H1 (cell line): ENCODE data around the gene RORB. TPM values are rescaled to one million over a fixed set of nuclear protein-coding genes. Genes with fewer than 3 reads are reported as not detected.

Experiments used
- CTCF ChIA-PET: fragments of 300-600 bp; sonication (Branson Sonifier 250); formaldehyde crosslinking; loops from one replicate; lab custom pipeline; 2021; ENCODE audit not compliant: partially characterized antibody; lab: Charles Lee
- POLR2A ChIA-PET: fragments of 300-600 bp; sonication (Branson Sonifier 250); formaldehyde crosslinking; loops from one replicate; lab custom pipeline; 2021; ENCODE audit warnings: inconsistent platforms; ENCODE audit not compliant: partially characterized antibody; lab: Charles Lee
- DNase-seq, 2 experiments: peaks; one replicate each; pipeline versions ENCODE4 v3.0.0 to v3.0.0-alpha.2; 2010 to 2022; ENCODE audit warnings: low spot score in 2 of 2, low read depth in 1 of 2, mixed read lengths in 1 of 2
- FAIRE-seq: peaks from 2 replicates; lab custom pipeline; 2011; peaks lifted over from hg19 to GRCh38; lab: Jason Lieb, UNC
- H2AFZ ChIP-seq: 2 replicates; pipeline ENCODE4 v1.8.1; 2012; ENCODE audit warnings: low read length, inconsistent platforms
- H2AK5ac ChIP-seq: 2 replicates; pipeline ENCODE4 v1.6.1; 2013; ENCODE audit warnings: low read depth, low read length
- H2BK120ac ChIP-seq: replicated peaks from 2 replicates; pipeline ENCODE3; 2013; ENCODE audit warnings: low read depth, low read length, inconsistent platforms
- H2BK12ac ChIP-seq: 2 replicates; pipeline ENCODE4 v1.6.1; 2013; ENCODE audit warnings: low read depth, low read length
- H2BK15ac ChIP-seq: 2 replicates; pipeline ENCODE4 v1.6.1; 2013; ENCODE audit warnings: low read length
- H2BK20ac ChIP-seq: 2 replicates; pipeline ENCODE4 v1.6.1; 2013; ENCODE audit warnings: low read length
- H2BK5ac ChIP-seq: 2 replicates; pipeline ENCODE4 v1.6.1; 2013; ENCODE audit warnings: low read depth, low read length
- H3K14ac ChIP-seq: 2 replicates; pipeline ENCODE4 v1.6.1; 2013; ENCODE audit warnings: inconsistent platforms; ENCODE audit not compliant: insufficient read length
- H3K18ac ChIP-seq: 2 replicates; pipeline ENCODE4 v1.6.1; 2013; ENCODE audit warnings: low read length; ENCODE audit errors: extremely low read depth
- H3K23ac ChIP-seq: 2 replicates; pipeline ENCODE4 v1.6.1; 2013; ENCODE audit warnings: inconsistent platforms; ENCODE audit not compliant: insufficient read length
- H3K23me2 ChIP-seq: 2 replicates; pipeline ENCODE4 v1.6.1; 2013; ENCODE audit warnings: low read depth, low read length
- H3K27ac ChIP-seq: 2 replicates; pipeline ENCODE4 v1.6.1; 2011; ENCODE audit warnings: low read depth, low read length, inconsistent platforms
- H3K27me3 ChIP-seq, 4 experiments: replicated peaks in 1 of 4; 1 replicate in 1 of 4; 2 replicates in 3 of 4; pipeline versions ENCODE4 v1.6.1 to v1.8.1; 2011 to 2013; ENCODE audit warnings: low read length in 3 of 4, mild to moderate bottlenecking in 3 of 4, inconsistent platforms in 2 of 4, mixed read lengths in 2 of 4, moderate library complexity in 1 of 4; ENCODE audit not compliant: control insufficient read depth in 3 of 4, insufficient read depth in 3 of 4; ENCODE audit errors: extremely low read depth in 1 of 4
- H3K36me3 ChIP-seq, 4 experiments: 2 replicates each; pipeline versions ENCODE4 v1.6.1 to v1.8.1; 2011 to 2013; ENCODE audit warnings: mild to moderate bottlenecking in 4 of 4, low read length in 3 of 4, moderate library complexity in 2 of 4, control low read depth in 1 of 4, inconsistent platforms in 1 of 4; ENCODE audit not compliant: insufficient read depth in 4 of 4, control insufficient read depth in 2 of 4
- H3K4ac ChIP-seq: replicated peaks from 2 replicates; pipeline ENCODE3; 2013; ENCODE audit warnings: low read length, low read depth, mixed read lengths, inconsistent platforms; ENCODE audit not compliant: insufficient read length
- H3K4me1 ChIP-seq, 4 experiments: replicated peaks in 1 of 4; 1 replicate in 1 of 4; 2 replicates in 3 of 4; pipeline versions ENCODE4 v1.6.1 to v1.8.1; 2011 to 2013; ENCODE audit warnings: low read length in 3 of 4, inconsistent platforms in 2 of 4, mixed read lengths in 1 of 4; ENCODE audit not compliant: insufficient read depth in 4 of 4, control insufficient read depth in 3 of 4
- H3K4me2 ChIP-seq, 2 experiments: 2 replicates each; pipeline versions ENCODE4 v1.6.1 to v1.8.1; 2011 to 2013; ENCODE audit warnings: low read depth in 2 of 2, low read length in 2 of 2, control low read depth in 1 of 2, inconsistent platforms in 1 of 2, mild to moderate bottlenecking in 1 of 2; ENCODE audit not compliant: insufficient read depth in 1 of 2
- H3K4me3 ChIP-seq, 4 experiments: fragments of 200-600, 300-600 bp in 1 of 4; sonication (generic), shearing (Covaris generic), sonication (Bioruptor Twin) in 1 of 4; 2 replicates each; pipeline versions ENCODE4 v1.5.1 to v1.8.1; 2011 to 2016; ENCODE audit warnings: low read length in 4 of 4, low read depth in 3 of 4, control low read depth in 2 of 4, inconsistent platforms in 2 of 4, mild to moderate bottlenecking in 2 of 4, mixed read lengths in 1 of 4, moderate library complexity in 1 of 4; ENCODE audit not compliant: insufficient read depth in 2 of 4; ENCODE audit errors: extremely low read depth in 1 of 4
- H3K56ac ChIP-seq: replicated peaks from 2 replicates; pipeline ENCODE3; 2013; ENCODE audit warnings: low read depth, mild to moderate bottlenecking, mixed read lengths, low read length, inconsistent platforms; ENCODE audit not compliant: insufficient read length
- H3K79me1 ChIP-seq: 2 replicates; pipeline ENCODE4 v1.6.1; 2013; ENCODE audit warnings: low read depth, low read length, control low read depth
- H3K79me2 ChIP-seq, 2 experiments: 2 replicates each; pipeline versions ENCODE4 v1.6.1 to v1.8.1; 2012 to 2013; ENCODE audit warnings: low read length in 2 of 2, mild to moderate bottlenecking in 2 of 2, inconsistent platforms in 1 of 2; ENCODE audit not compliant: insufficient read depth in 2 of 2, control insufficient read depth in 1 of 2
- H3K9ac ChIP-seq, 4 experiments: replicated peaks in 1 of 4; 1 replicate in 1 of 4; 2 replicates in 3 of 4; pipeline versions ENCODE4 v1.6.1 to v1.8.1; 2011 to 2013; ENCODE audit warnings: low read depth in 3 of 4, low read length in 3 of 4, control low read depth in 2 of 4, mild to moderate bottlenecking in 2 of 4, moderate library complexity in 2 of 4, inconsistent platforms in 1 of 4; ENCODE audit errors: extremely low read depth in 1 of 4
- H3K9me3 ChIP-seq, 2 experiments: 2 replicates each; pipeline versions ENCODE4 v1.6.1 to v1.8.1; 2012 to 2013; ENCODE audit warnings: mild to moderate bottlenecking in 2 of 2, moderate library complexity in 2 of 2, control low read depth in 1 of 2, inconsistent platforms in 1 of 2, low read depth in 1 of 2, low read length in 1 of 2, mixed read lengths in 1 of 2; ENCODE audit not compliant: insufficient read depth in 2 of 2
- H4K20me1 ChIP-seq, 2 experiments: replicated peaks in 1 of 2; 2 replicates each; pipeline versions ENCODE3 to v1.8.1; 2011 to 2013; ENCODE audit warnings: inconsistent platforms in 2 of 2, low read length in 2 of 2, mild to moderate bottlenecking in 1 of 2; ENCODE audit not compliant: insufficient read depth in 2 of 2, control insufficient read depth in 1 of 2
- H4K5ac ChIP-seq: 2 replicates; pipeline ENCODE4 v1.6.1; 2013; ENCODE audit warnings: low read length, low read depth, mixed read lengths, inconsistent platforms; ENCODE audit not compliant: insufficient read length
- H4K8ac ChIP-seq: 2 replicates; pipeline ENCODE4 v1.8.0; 2013; ENCODE audit warnings: mild to moderate bottlenecking, moderate library complexity, low read length, inconsistent platforms; ENCODE audit not compliant: insufficient read depth; ENCODE audit errors: extremely low read depth
- H4K91ac ChIP-seq: replicated peaks from 2 replicates; pipeline ENCODE3; 2013; ENCODE audit warnings: low read length, mixed read lengths, inconsistent platforms; ENCODE audit not compliant: insufficient read length
- BRCA1 ChIP-seq: IDR thresholded peaks from 2 replicates; pipeline ENCODE4 v1.6.1; 2012; ENCODE audit warnings: low read depth, low read length, improper control_type of control experiment
- CEBPB ChIP-seq: IDR thresholded peaks from 2 replicates; pipeline ENCODE4 v1.6.1; 2012; ENCODE audit warnings: low read depth, low read length
- CHD2 ChIP-seq: IDR thresholded peaks from 2 replicates; pipeline ENCODE4 v1.6.1; 2012; ENCODE audit warnings: low read length, improper control_type of control experiment
- CTBP2 ChIP-seq: IDR thresholded peaks from 2 replicates; pipeline ENCODE4 v1.7.0; 2011; ENCODE audit warnings: borderline replicate concordance, mild to moderate bottlenecking, moderate library complexity, mixed read lengths, low read length; ENCODE audit not compliant: insufficient read depth, insufficient read length
- EZH2 ChIP-seq: fragments of 200-600 bp; sonication (generic); IDR thresholded peaks from 2 replicates; pipeline ENCODE4 v1.7.1; 2012; ENCODE audit warnings: low read depth, mild to moderate bottlenecking, moderate library complexity, low read length, inconsistent platforms; ENCODE audit not compliant: severe bottlenecking
- GABPA ChIP-seq: IDR thresholded peaks from 2 replicates; pipeline ENCODE4 v1.6.1; 2011; ENCODE audit warnings: mild to moderate bottlenecking, low read length, moderate library complexity, borderline replicate concordance; ENCODE audit not compliant: insufficient read depth
- GTF2F1 ChIP-seq: IDR thresholded peaks from 2 replicates; pipeline ENCODE4 v1.6.1; 2012; ENCODE audit warnings: low read depth, low read length, improper control_type of control experiment, borderline replicate concordance
- PHF8 ChIP-seq: fragments of 200-600 bp; sonication (generic); conservative IDR thresholded peaks from 2 replicates; pipeline ENCODE4 v1.7.1; 2012; ENCODE audit warnings: low read depth, mild to moderate bottlenecking, inconsistent platforms, low read length, moderate library complexity
- RNF2 ChIP-seq: fragments of 200-900, 300-1000 bp; sonication (generic); IDR thresholded peaks from 2 replicates; pipeline ENCODE4 v1.7.1; 2016; ENCODE audit warnings: borderline replicate concordance, low read depth, mild to moderate bottlenecking, antibody characterized with exemption, low read length; ENCODE audit not compliant: poor library complexity, severe bottlenecking; ENCODE audit errors: missing control alignments
- SP2 ChIP-seq: IDR thresholded peaks from 2 replicates; pipeline ENCODE4 v1.6.1; 2012; ENCODE audit warnings: mild to moderate bottlenecking, low read length, inconsistent platforms
- TAF7 ChIP-seq: optimal IDR thresholded peaks from 2 replicates; pipeline ENCODE3; 2011; ENCODE audit warnings: low read depth, mild to moderate bottlenecking, inconsistent platforms, low read length, moderate library complexity, borderline replicate concordance
- WGBS, 2 experiments: shearing (Covaris generic) in 1 of 2; methylation state at CpG; one replicate each; pipeline versions ENCODE4 v1.1.6 to v1.1.7; 2013 to 2015; ENCODE audit warnings: low lambda C conversion rate in 2 of 2, mixed read lengths in 2 of 2, inconsistent platforms in 1 of 2, low coverage in 1 of 2, missing lambda C conversion rate in 1 of 2; ENCODE audit not compliant: insufficient replicate concordance in 2 of 2, insufficient coverage in 1 of 2, insufficient read length in 1 of 2; ENCODE audit errors: extremely low coverage in 1 of 2, missing lambda C conversion rate in 1 of 2; 5-methylcytosine and 5-hydroxymethylcytosine counted together
- polyA plus RNA-seq, 7 experiments: library from polyadenylated mRNA; depleted of rRNA in 3 of 7; stranded (reverse) in 5 of 7; unstranded in 2 of 7; fragments of >200 nt in 5 of 7; fragments of 200-250 nt in 2 of 7; gene quantifications; 1 replicate in 5 of 7; 2 replicates in 1 of 7; 4 replicates in 1 of 7; pipeline versions ENCODE4 v1.2.1 to v1.2.3, GENCODE V29; 2011 to 2013; ENCODE audit warnings: missing spikeins in 2 of 7, mixed read lengths in 2 of 7
- total RNA-seq: library from RNA; stranded (reverse); fragmentation: NEBNext Ultra II Directional; extraction: Animal tissue kit (Norgen Biotek cat#: 25700); gene quantifications from 2 replicates; pipeline ENCODE4 v1.2.1, GENCODE V29; 2021
- TF ChIP-seq, protein P1 (sequence below): IDR thresholded peaks from 2 replicates; pipeline ENCODE4 v1.6.1; 2012; ENCODE audit warnings: inconsistent platforms
- TF ChIP-seq, protein P2 (sequence below): IDR thresholded peaks from 2 replicates; pipeline ENCODE4 v1.6.1; 2012; ENCODE audit warnings: inconsistent platforms

RORB gene
- total and polyA plus RNA-seq, 2 of the 8 experiments (the other 6 are each of a cell fraction or from before 2014, with no cell fraction given): 2.3 to 7.1 TPM

DNA sequence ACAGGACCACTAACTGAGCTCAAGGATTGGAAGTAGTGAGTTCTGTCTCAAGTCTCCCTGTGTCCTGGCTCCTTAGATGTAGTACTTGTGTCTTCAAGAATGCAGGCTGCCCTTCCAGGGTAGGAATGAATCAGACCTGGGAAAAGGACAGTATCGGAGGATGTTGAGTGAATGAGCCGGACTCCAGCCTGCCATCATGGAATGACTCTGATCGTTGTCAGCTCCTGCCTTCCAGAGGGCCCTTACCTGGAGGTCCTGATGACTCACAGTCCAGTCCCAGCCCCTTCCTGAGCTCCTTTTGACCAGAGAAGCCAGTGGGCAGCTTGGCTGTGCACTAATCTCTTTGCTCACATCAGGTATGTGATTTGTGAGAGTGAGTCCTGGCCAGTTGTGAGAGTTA, 229.4 kb downstream of the RORB start:
- H3K36me3 ChIP-seq: no peaks in the 10 kb centered on the region
- H3K9me3 ChIP-seq: no peaks in the 10 kb centered on the region
- no peak overlapping the region for H3K18ac ChIP-seq
- no peaks in the 10 kb centered on the region for H3K27me3 ChIP-seq
- H4K5ac ChIP-seq: no peak overlapping the region
- H2BK20ac ChIP-seq: no peak overlapping the region
- no peak overlapping the region; the same call in 1 of the 2 replicates for H2BK15ac ChIP-seq
- no peak overlapping the region for H3K27ac ChIP-seq
- no peaks in the 10 kb centered on the region for H3K23me2 ChIP-seq
- WGBS, 2 experiments: 94% methylated on average over 3 of the region's 3 CpGs; no CpG with 5 or more reads in 1 of the 2 experiments
- no peak overlapping the region for H2AK5ac ChIP-seq
- no peak overlapping the region for H4K91ac ChIP-seq
- H2BK12ac ChIP-seq: no peak overlapping the region
- no peak overlapping the region for H3K14ac ChIP-seq
- ChIA-PET CTCF (interaction anchor here (1.3 to 1.6 kb wide), 4 partner anchors 17 to 154 kb away, joined by 3 to 9 read pairs (median 6); no protein-coding TSS in a partner anchor), POLR2A (interaction anchor here (1.2 to 1.5 kb wide), 2 partner anchors 9 to 42 kb away, joined by 3 to 4 read pairs; no protein-coding TSS in a partner anchor)
- H4K20me1 ChIP-seq: no peaks in the 10 kb centered on the region
- no peak for FAIRE-seq
- no peak overlapping the region for H3K9ac ChIP-seq
- no peak for DNase-seq
- H2BK120ac ChIP-seq: no peak overlapping the region
- peaks cover 0 to 2% (median 0%) of the 10 kb centered on the region in 4 experiments; a peak in 3 of 7 replicates for H3K4me1 ChIP-seq
- H3K23ac ChIP-seq: no peak overlapping the region
- H3K79me2 ChIP-seq: no peaks in the 10 kb centered on the region
- H3K79me1 ChIP-seq: no peaks in the 10 kb centered on the region
- no peak overlapping the region for H4K8ac ChIP-seq
- H2BK5ac ChIP-seq: no peak overlapping the region
- no peak overlapping the region for H2AFZ ChIP-seq
- H3K4ac ChIP-seq: no peak overlapping the region
- H3K4me3 ChIP-seq: no peak overlapping the region
- H3K4me2 ChIP-seq: no peak overlapping the region
- H3K56ac ChIP-seq: no peak overlapping the region
- TF ChIP-seq CTBP2 (no peak), SP2 (no peak), CEBPB (no peak), CHD2 (no peak), TAF7 (no peak), GTF2F1 (no peak), GABPA (no peak), EZH2 (no peak), BRCA1 (no peak), RNF2 (no peak), PHF8 (no peak)
- TF ChIP-seq, protein P1, sequence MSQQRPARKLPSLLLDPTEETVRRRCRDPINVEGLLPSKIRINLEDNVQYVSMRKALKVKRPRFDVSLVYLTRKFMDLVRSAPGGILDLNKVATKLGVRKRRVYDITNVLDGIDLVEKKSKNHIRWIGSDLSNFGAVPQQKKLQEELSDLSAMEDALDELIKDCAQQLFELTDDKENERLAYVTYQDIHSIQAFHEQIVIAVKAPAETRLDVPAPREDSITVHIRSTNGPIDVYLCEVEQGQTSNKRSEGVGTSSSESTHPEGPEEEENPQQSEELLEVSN: no peak
- TF ChIP-seq, protein P2, sequence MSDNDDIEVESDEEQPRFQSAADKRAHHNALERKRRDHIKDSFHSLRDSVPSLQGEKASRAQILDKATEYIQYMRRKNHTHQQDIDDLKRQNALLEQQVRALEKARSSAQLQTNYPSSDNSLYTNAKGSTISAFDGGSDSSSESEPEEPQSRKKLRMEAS: no peak
